K562 (cell line): ENCODE measurements around the gene OR10A2. TPM values are rescaled to one million over a fixed set of nuclear protein-coding genes. Genes with fewer than 3 reads are reported as not detected.
"Not testable (repeated sequence)": the region's sequence is repeated elsewhere in the genome, so short reads cannot be mapped to it uniquely, and the experiment has no call there.

ENCODE experiments used
- ATAC-seq: fragments of 200-7000 bp; cut with Tn5 transposase; 3 replicates; pipeline ENCODE4 v1.9.1; 2020; ENCODE audit warnings: moderate library complexity
- BruUV-seq: library from RNA; stranded (reverse); fragments of 400-500 nt; replicated peaks from 2 replicates; lab custom pipeline; 2021; lab: Mats Ljungman, UMichigan
- CTCF ChIA-PET: fragments of 300-600 bp; formaldehyde crosslinking; extraction: SDS; loops from one replicate; lab custom pipeline; 2021; ENCODE audit warnings: low intra/inter-chr PET ratio; lab: Yijun Ruan, JAX
- POLR2A ChIA-PET: fragments of 300-600, 350-650 bp; sonication (Branson Sonifier 250); formaldehyde crosslinking; extraction: SDS; loops from one replicate; lab custom pipeline; 2021; ENCODE audit warnings: antibody characterized with exemption, inconsistent platforms; lab: Yijun Ruan, JAX
- DNase-seq, 4 experiments: peaks; one replicate each; pipeline versions ENCODE4 v3.0.0 to v3.0.0-alpha.2; 2011 to 2018; ENCODE audit warnings: low spot score in 3 of 4, mixed read lengths in 3 of 4; ENCODE audit errors: extremely low read depth in 1 of 4
- FAIRE-seq: peaks from 2 replicates; lab custom pipeline; 2011; peaks lifted over from hg19 to GRCh38; lab: Jason Lieb, UNC
- H2AFZ ChIP-seq: 2 replicates; pipeline ENCODE4 v1.6.0; 2011; ENCODE audit warnings: low read depth, low read length, control low read depth, inconsistent platforms
- H3K27ac ChIP-seq: fragments of 200-600 bp; 3 replicates; pipeline ENCODE4 v1.8.0; 2011; ENCODE audit warnings: low read depth, mild to moderate bottlenecking, control low read depth, inconsistent platforms, low read length, moderate library complexity, mixed read lengths; ENCODE audit errors: extremely low read depth
- H3K27me3 ChIP-seq, 2 experiments: fragments of 300-600 bp in 1 of 2; 2 replicates in 1 of 2; 3 replicates in 1 of 2; pipeline versions ENCODE4 v1.6.0 to v1.8.0; 2011; ENCODE audit warnings: inconsistent platforms in 2 of 2, low read length in 2 of 2, mild to moderate bottlenecking in 1 of 2, mixed read lengths in 1 of 2, moderate library complexity in 1 of 2; ENCODE audit not compliant: control insufficient read depth in 2 of 2, insufficient read depth in 2 of 2
- H3K36me3 ChIP-seq: fragments of 300-600 bp; 3 replicates; pipeline ENCODE4 v1.8.0; 2011; ENCODE audit warnings: mild to moderate bottlenecking, low read length, inconsistent platforms; ENCODE audit not compliant: control insufficient read depth, insufficient read depth
- H3K4me1 ChIP-seq, 2 experiments: fragments of 200-600 bp in 1 of 2; replicated peaks in 1 of 2; 2 replicates in 1 of 2; 3 replicates in 1 of 2; pipeline versions ENCODE4 v1.5.1 to v1.8.0; 2011; ENCODE audit warnings: inconsistent platforms in 2 of 2, low read length in 2 of 2, mild to moderate bottlenecking in 1 of 2, mixed read lengths in 1 of 2, moderate library complexity in 1 of 2; ENCODE audit not compliant: control insufficient read depth in 2 of 2, insufficient read depth in 2 of 2
- H3K4me2 ChIP-seq: 2 replicates; pipeline ENCODE4 v1.6.1; 2011; ENCODE audit warnings: low read length, control low read depth, inconsistent platforms, mixed read lengths; ENCODE audit not compliant: insufficient read depth
- H3K4me3 ChIP-seq: fragments of 200-600 bp; sonication (generic), shearing (Covaris generic); 2 replicates; pipeline ENCODE4 v1.5.1; 2016; ENCODE audit warnings: control low read depth, inconsistent platforms
- H3K79me2 ChIP-seq: fragments of 200-600 bp; 3 replicates; pipeline ENCODE4 v1.8.0; 2011; ENCODE audit warnings: low read length, inconsistent platforms; ENCODE audit not compliant: control insufficient read depth, insufficient read depth
- H3K9ac ChIP-seq, 2 experiments: 2 replicates each; pipeline versions ENCODE4 v1.6.0 to v1.6.1; 2011; ENCODE audit warnings: low read depth in 2 of 2, low read length in 2 of 2, control low read depth in 1 of 2, inconsistent platforms in 1 of 2, mild to moderate bottlenecking in 1 of 2, mixed read lengths in 1 of 2; ENCODE audit not compliant: insufficient read depth in 1 of 2
- H3K9me1 ChIP-seq: one replicate; pipeline ENCODE4 v1.6.0; 2011; ENCODE audit warnings: inconsistent platforms, mild to moderate bottlenecking, low read length, moderate library complexity; ENCODE audit not compliant: control insufficient read depth, insufficient read depth
- H3K9me3 ChIP-seq: replicated peaks from 2 replicates; pipeline ENCODE4 v1.5.1; 2011; ENCODE audit warnings: low read depth, low read length, inconsistent platforms; ENCODE audit not compliant: control insufficient read depth, insufficient read depth
- H4K20me1 ChIP-seq: replicated peaks from 2 replicates; pipeline ENCODE4 v1.6.1; 2011; ENCODE audit warnings: low read length, inconsistent platforms, mixed read lengths; ENCODE audit not compliant: control insufficient read depth, insufficient read depth
- ID3 ChIP-seq, 2 experiments: fragments of 250-450 bp in 1 of 2; fragments of 450-650 bp in 1 of 2; sonication (Bioruptor Pico) in 1 of 2; IDR thresholded peaks; 2 replicates each; pipeline versions ENCODE4 v1.6.1 to v1.8.0; 2016 to 2021; ENCODE audit warnings: mild to moderate bottlenecking in 2 of 2, moderate library complexity in 2 of 2, missing compliant biosample characterization in 1 of 2, missing genetic modification characterization in 1 of 2
- KDM1A ChIP-seq, 2 experiments: fragments of 450-650 bp; IDR thresholded peaks; 2 replicates each; pipeline ENCODE4 v1.6.1; 2016; ENCODE audit warnings: mild to moderate bottlenecking in 2 of 2
- MAFF ChIP-seq: IDR thresholded peaks from 2 replicates; pipeline ENCODE4 v1.6.1; 2012; ENCODE audit warnings: low read length, improper control_type of control experiment
- MAFG ChIP-seq: fragments of 450-650 bp; conservative IDR thresholded peaks from 2 replicates; pipeline ENCODE4 v1.6.1; 2016; ENCODE audit warnings: missing genetic modification characterization, missing compliant biosample characterization
- NONO ChIP-seq, 2 experiments: fragments of 200-400 bp in 1 of 2; fragments of 450-650 bp in 1 of 2; formaldehyde crosslinking in 1 of 2; IDR thresholded peaks; 2 replicates each; pipeline ENCODE4 v1.6.1; 2017; ENCODE audit warnings: low read depth in 2 of 2, mild to moderate bottlenecking in 2 of 2, moderate library complexity in 2 of 2, low read length in 1 of 2
- RBM25 ChIP-seq: fragments of 200-400 bp; formaldehyde crosslinking; IDR thresholded peaks from 2 replicates; pipeline ENCODE4 v1.6.1; 2018; ENCODE audit warnings: low read length, low read depth, moderate library complexity; ENCODE audit not compliant: severe bottlenecking
- ZNF146 ChIP-seq: IDR thresholded peaks from one replicate; pipeline ENCODE4 v1.6.1; 2018; ENCODE audit warnings: missing compliant biosample characterization; ENCODE audit not compliant: unreplicated experiment
- ZNF24 ChIP-seq: fragments of 450-650 bp; IDR thresholded peaks from 2 replicates; pipeline ENCODE4 v1.6.1; 2016
- ZNF316 ChIP-seq: fragments of 450-650 bp; IDR thresholded peaks from 2 replicates; pipeline ENCODE4 v1.6.1; 2016
- WGBS: fragments of 100-300 bp; shearing (Covaris generic); methylation state at CpG from one replicate; pipeline ENCODE4 v1.1.6; 2016; ENCODE audit warnings: low coverage, mixed read lengths; ENCODE audit not compliant: insufficient coverage; ENCODE audit errors: missing lambda C conversion rate; 5-methylcytosine and 5-hydroxymethylcytosine counted together
- in situ Hi-C: fragments of 300-500 bp; cut with MboI; formaldehyde crosslinking; loops from 4 replicates; pipeline ENCODE4 v1.15.0; 2018; ENCODE audit warnings: inconsistent platforms, mixed read lengths
- intact Hi-C: fragments of 100-400 bp; cut with micrococcal nuclease; formaldehyde crosslinking; loops from 2 replicates; pipeline ENCODE4 v1.14.2; 2022
- polyA plus RNA-seq, 8 experiments: library from polyadenylated mRNA; depleted of rRNA in 4 of 8; stranded (reverse) in 5 of 8; unstranded in 3 of 8; fragments of >200 nt; fragmentation: Nextera tagmentation in 2 of 8; fragmentation: Illumina TruSeq in 1 of 8; extraction: Ambion mirVana in 2 of 8; extraction: Trizol in 1 of 8; gene quantifications; 2 replicates each; pipeline versions ENCODE4 v1.2.1 to v1.2.3, GENCODE V29; 2011 to 2014; ENCODE audit warnings: inconsistent platforms in 1 of 8, missing spikeins in 1 of 8
- total RNA-seq, 7 experiments: library from RNA; depleted of rRNA in 6 of 7; stranded (reverse); fragments of >200 nt in 6 of 7; fragmentation: Illumina TruSeq in 2 of 7; extraction: Trizol in 2 of 7; gene quantifications; 2 replicates each; pipeline versions ENCODE4 v1.2.1 to v1.2.3, GENCODE V29; 2011 to 2021; ENCODE audit warnings: low replicate concordance in 1 of 7
- TF ChIP-seq, protein P1 (sequence below): sonication (generic); formaldehyde crosslinking; IDR thresholded peaks from 2 replicates; pipeline ENCODE4 v1.9.0; 2022; ENCODE audit warnings: mild to moderate bottlenecking, missing genetic modification reagents

OR10A2 gene
- total and polyA plus RNA-seq, 9 of the 15 experiments (the other 6 are each of a cell fraction or from before 2014, with no cell fraction given), result 0.10 TPM; not detected in 8

DNA sequence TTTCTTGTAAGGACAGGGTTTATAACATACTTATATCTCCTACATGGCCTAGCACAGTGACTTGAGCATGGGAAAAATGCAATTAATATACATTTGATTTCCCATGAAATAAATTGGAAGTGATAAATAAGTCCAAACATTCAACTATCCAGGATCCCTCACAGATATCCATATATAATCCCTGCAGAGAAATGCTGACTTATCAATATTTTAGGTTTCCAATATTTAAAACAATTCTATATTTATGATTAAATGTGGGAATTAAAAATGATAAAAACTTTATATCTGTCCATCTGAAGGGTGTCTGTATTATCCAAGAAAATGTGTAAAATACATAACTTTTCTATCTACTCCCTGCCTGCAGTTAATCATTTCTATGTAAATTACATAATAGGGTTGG lies 19.9 kb downstream of the OR10A2 start (continued):
- TF ChIP-seq MAFG (tag) (peak; percentile 54), ID3 (CRISPR knock-in tag; IDR thresholded peaks at IDR 0.05) (no peak), ID3 (tag; IDR thresholded peaks at IDR 0.05) (no peak), ZNF24 (no peak), MAFF (peak; percentile 71), ZNF316 (peak; percentile 89), NONO (IDR thresholded peaks at IDR 0.05; ENCODE audit: low read depth in 2 of 2, low read length in 1 of 2) (no peak)
- TF ChIP-seq, protein P1, sequence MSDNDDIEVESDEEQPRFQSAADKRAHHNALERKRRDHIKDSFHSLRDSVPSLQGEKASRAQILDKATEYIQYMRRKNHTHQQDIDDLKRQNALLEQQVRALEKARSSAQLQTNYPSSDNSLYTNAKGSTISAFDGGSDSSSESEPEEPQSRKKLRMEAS, result no peak

DNA sequence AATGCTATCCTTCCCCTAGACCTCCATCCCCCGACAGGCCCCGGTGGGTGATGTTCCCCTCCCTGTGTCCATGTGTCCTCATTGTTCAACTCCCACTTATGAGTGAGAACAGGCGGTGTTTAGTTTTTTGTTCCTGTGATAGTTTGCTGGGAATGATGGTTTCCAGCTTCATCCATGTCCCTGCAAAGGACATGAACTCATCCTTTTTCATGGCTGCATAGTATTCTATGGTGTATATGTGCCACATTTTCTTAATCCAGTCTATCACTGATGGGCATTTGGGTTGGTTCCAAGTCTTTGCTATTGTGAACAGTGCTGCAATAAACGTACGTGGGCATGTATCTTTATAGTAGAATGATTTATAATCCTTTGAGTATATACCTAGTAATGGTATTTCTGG lies 24.9 kb downstream of the OR10A2 start:
- FAIRE-seq, ATAC-seq, intact Hi-C loops, H3K9me1 ChIP-seq, H3K4me3 ChIP-seq, DNase-seq, H2AFZ ChIP-seq, H3K4me1 ChIP-seq, H3K4me2 ChIP-seq, H4K20me1 ChIP-seq, POLR2A ChIA-PET, H3K79me2 ChIP-seq, H3K9ac ChIP-seq, CTCF ChIA-PET, H3K9me3 ChIP-seq: not testable (repeated sequence)
- WGBS, result 29% methylated on average over 5 of the region's 5 CpGs
- TF ChIP-seq ZNF146 (CRISPR knock-in tag) (peak; percentile 86), KDM1A (IDR thresholded peaks at IDR 0.05) (0 out of 4 replicates have a peak, but pooled peaks of 1 of the 2 experiments have one; percentile 24), RBM25 (peak; percentile 14)
- TF ChIP-seq, all 486 proteins: peak for 3; not testable (repeated sequence) for 483
- BruUV-seq, H3K36me3 ChIP-seq, in situ Hi-C loops, H3K27ac ChIP-seq, H3K27me3 ChIP-seq: not testable (repeated sequence)
